Keratinocyte (primary cell): Measurements from ENCODE around the gene TRIM9. TPM values are rescaled to one million over a fixed set of nuclear protein-coding genes. Genes with fewer than 3 reads are reported as not detected.

Experiments
- DNase-seq: peaks from one replicate; pipeline ENCODE4 v3.0.0-alpha.2; 2011; ENCODE audit warnings: low read depth, missing footprints, low spot score
- FAIRE-seq: peaks from 2 replicates; lab custom pipeline; 2011; peaks lifted over from hg19 to GRCh38; lab: Jason Lieb, UNC
- H2AFZ ChIP-seq: 2 replicates; pipeline ENCODE4 v1.6.0; 2012; ENCODE audit warnings: low read length, control low read depth, inconsistent platforms; ENCODE audit not compliant: control insufficient read depth
- H3K27ac ChIP-seq: 2 replicates; pipeline ENCODE4 v1.5.1; 2011; ENCODE audit warnings: low read length; ENCODE audit not compliant: control insufficient read depth, insufficient read depth
- H3K27me3 ChIP-seq: 3 replicates; pipeline ENCODE4 v1.6.0; 2011; ENCODE audit warnings: low read length; ENCODE audit not compliant: control insufficient read depth, insufficient read depth; ENCODE audit errors: extremely low read depth
- H3K36me3 ChIP-seq, 2 experiments: 2 replicates in 1 of 2; 3 replicates in 1 of 2; pipeline ENCODE4 v1.5.1; 2011; ENCODE audit warnings: low read length in 2 of 2, mild to moderate bottlenecking in 1 of 2; ENCODE audit not compliant: control insufficient read depth in 2 of 2, insufficient read depth in 2 of 2; ENCODE audit errors: extremely low read depth in 1 of 2
- H3K4me1 ChIP-seq: 3 replicates; pipeline ENCODE4 v1.5.1; 2011; ENCODE audit warnings: low read length; ENCODE audit not compliant: control insufficient read depth, insufficient read depth; ENCODE audit errors: extremely low read depth
- H3K4me2 ChIP-seq: 3 replicates; pipeline ENCODE4 v1.6.0; 2011; ENCODE audit warnings: low read depth, low read length; ENCODE audit not compliant: control insufficient read depth, insufficient read depth; ENCODE audit errors: extremely low read depth
- H3K4me3 ChIP-seq, 3 experiments: fragments of 200-600 bp in 1 of 3; sonication (generic) in 1 of 3; 2 replicates in 2 of 3; 3 replicates in 1 of 3; pipeline ENCODE4 v1.5.1; 2011 to 2016; ENCODE audit warnings: low read length in 3 of 3, mild to moderate bottlenecking in 3 of 3, control low read depth in 2 of 3, inconsistent platforms in 1 of 3, low read depth in 1 of 3, mixed read lengths in 1 of 3, mixed run types in 1 of 3, moderate library complexity in 1 of 3; ENCODE audit not compliant: control insufficient read depth in 2 of 3, insufficient read depth in 2 of 3; ENCODE audit errors: extremely low read depth in 1 of 3
- H3K79me2 ChIP-seq: 2 replicates; pipeline ENCODE4 v1.6.0; 2012; ENCODE audit warnings: low read length; ENCODE audit not compliant: control insufficient read depth, insufficient read depth
- H3K9ac ChIP-seq: 3 replicates; pipeline ENCODE4 v1.6.0; 2011; ENCODE audit warnings: low read length; ENCODE audit not compliant: control insufficient read depth, insufficient read depth; ENCODE audit errors: extremely low read depth
- H3K9me1 ChIP-seq: 3 replicates; pipeline ENCODE4 v1.6.0; 2011; ENCODE audit warnings: low read length; ENCODE audit not compliant: control insufficient read depth, insufficient read depth; ENCODE audit errors: extremely low read depth
- H3K9me3 ChIP-seq: 2 replicates; pipeline ENCODE4 v1.5.1; 2012; ENCODE audit warnings: low read depth, low read length; ENCODE audit not compliant: control insufficient read depth
- H4K20me1 ChIP-seq: 3 replicates; pipeline ENCODE4 v1.6.0; 2011; ENCODE audit warnings: low read length; ENCODE audit not compliant: control insufficient read depth, insufficient read depth; ENCODE audit errors: extremely low read depth
- EZH2 ChIP-seq: IDR thresholded peaks from one replicate; pipeline ENCODE4 v1.6.1; 2012; ENCODE audit warnings: inconsistent platforms, mild to moderate bottlenecking, low read length, moderate library complexity
- dilution Hi-C: fragments of 300-500 bp; cut with MboI; formaldehyde crosslinking; loops from one replicate; pipeline ENCODE4 v1.7.0; 2020; ENCODE audit warnings: low sequenced_read_pairs; ENCODE audit not compliant: extremely low pct_ligation_motif_present
- polyA plus RNA-seq, 5 experiments: library from polyadenylated mRNA; depleted of rRNA in 3 of 5; stranded (reverse) in 3 of 5; stranded (forward) in 1 of 5; unstranded in 1 of 5; fragments of >200 nt; gene quantifications; 1 replicate in 1 of 5; 2 replicates in 3 of 5; 3 replicates in 1 of 5; pipeline versions ENCODE4 v1.2.1 to v1.2.3, GENCODE V29; 2011 to 2012; ENCODE audit warnings: missing spikeins in 2 of 5, low read depth in 1 of 5, low replicate concordance in 1 of 5
- TF ChIP-seq, protein P1 (sequence below), 3 experiments: IDR thresholded peaks in 1 of 3; conservative IDR thresholded peaks in 1 of 3; optimal IDR thresholded peaks in 1 of 3; 2 replicates in 2 of 3; 3 replicates in 1 of 3; pipeline versions ENCODE3 to v1.5.1; 2011; ENCODE audit warnings: low read length in 3 of 3, mild to moderate bottlenecking in 3 of 3, moderate library complexity in 2 of 3, control low read depth in 1 of 3, inconsistent platforms in 1 of 3; ENCODE audit not compliant: insufficient read depth in 2 of 3; ENCODE audit errors: extremely low read depth in 1 of 3

Gene TRIM9
- polyA plus RNA-seq, 1 donor (not counting 4 experiments of a cell fraction or from before 2014, with no cell fraction given), result 0.04 TPM

DNA sequence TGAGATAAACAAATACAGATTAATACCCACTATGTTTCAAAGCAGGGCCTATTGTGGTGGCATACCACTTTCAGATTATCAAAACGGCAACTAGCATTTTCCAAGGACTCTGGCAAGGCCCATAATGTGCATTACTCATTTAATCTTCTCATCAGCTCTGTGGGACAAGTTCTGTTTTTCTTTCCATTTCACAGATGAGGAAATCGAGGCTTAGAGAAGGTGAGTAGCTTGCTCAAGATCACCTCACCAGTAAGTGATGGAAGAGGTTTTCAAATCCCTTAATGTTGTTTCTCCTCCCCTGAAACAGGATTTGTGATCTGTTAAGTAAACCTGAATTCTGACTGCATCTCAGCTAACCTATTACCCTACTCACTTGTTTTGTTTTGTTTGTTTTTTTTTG lies 146.7 kb downstream of the TRIM9 start:
- H3K79me2 ChIP-seq, result peaks cover 10% of the 10 kb centered on the region
- H3K27me3 ChIP-seq, result no peaks in the 10 kb centered on the region
- no peak overlapping the region for H3K4me2 ChIP-seq
- dilution Hi-C loops, result no loop called here
- H3K27ac ChIP-seq, result no peak overlapping the region
- H4K20me1 ChIP-seq, result no peaks in the 10 kb centered on the region
- DNase-seq (no peak), FAIRE-seq (no peak)
- no peak overlapping the region for H3K9ac ChIP-seq
- H3K4me3 ChIP-seq, result no peak overlapping the region
- TF ChIP-seq, protein P1, sequence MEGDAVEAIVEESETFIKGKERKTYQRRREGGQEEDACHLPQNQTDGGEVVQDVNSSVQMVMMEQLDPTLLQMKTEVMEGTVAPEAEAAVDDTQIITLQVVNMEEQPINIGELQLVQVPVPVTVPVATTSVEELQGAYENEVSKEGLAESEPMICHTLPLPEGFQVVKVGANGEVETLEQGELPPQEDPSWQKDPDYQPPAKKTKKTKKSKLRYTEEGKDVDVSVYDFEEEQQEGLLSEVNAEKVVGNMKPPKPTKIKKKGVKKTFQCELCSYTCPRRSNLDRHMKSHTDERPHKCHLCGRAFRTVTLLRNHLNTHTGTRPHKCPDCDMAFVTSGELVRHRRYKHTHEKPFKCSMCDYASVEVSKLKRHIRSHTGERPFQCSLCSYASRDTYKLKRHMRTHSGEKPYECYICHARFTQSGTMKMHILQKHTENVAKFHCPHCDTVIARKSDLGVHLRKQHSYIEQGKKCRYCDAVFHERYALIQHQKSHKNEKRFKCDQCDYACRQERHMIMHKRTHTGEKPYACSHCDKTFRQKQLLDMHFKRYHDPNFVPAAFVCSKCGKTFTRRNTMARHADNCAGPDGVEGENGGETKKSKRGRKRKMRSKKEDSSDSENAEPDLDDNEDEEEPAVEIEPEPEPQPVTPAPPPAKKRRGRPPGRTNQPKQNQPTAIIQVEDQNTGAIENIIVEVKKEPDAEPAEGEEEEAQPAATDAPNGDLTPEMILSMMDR (optimal IDR thresholded peaks at IDR 0.05 in 1 of 3, IDR thresholded peaks at IDR 0.05 in 1 of 3, conservative IDR thresholded peaks at IDR 0.05 in 1 of 3; ENCODE audit: extremely low read depth in 1 of 3, insufficient read depth in 2 of 3, low read length in 3 of 3), result no peak
- H2AFZ ChIP-seq, result no peak overlapping the region
- H3K9me1 ChIP-seq, result no peaks in the 10 kb centered on the region
- H3K4me1 ChIP-seq, result peaks cover 6% of the 10 kb centered on the region
- H3K9me3 ChIP-seq, result no peaks in the 10 kb centered on the region
- H3K36me3 ChIP-seq, result no peaks in the 10 kb centered on the region

DNA sequence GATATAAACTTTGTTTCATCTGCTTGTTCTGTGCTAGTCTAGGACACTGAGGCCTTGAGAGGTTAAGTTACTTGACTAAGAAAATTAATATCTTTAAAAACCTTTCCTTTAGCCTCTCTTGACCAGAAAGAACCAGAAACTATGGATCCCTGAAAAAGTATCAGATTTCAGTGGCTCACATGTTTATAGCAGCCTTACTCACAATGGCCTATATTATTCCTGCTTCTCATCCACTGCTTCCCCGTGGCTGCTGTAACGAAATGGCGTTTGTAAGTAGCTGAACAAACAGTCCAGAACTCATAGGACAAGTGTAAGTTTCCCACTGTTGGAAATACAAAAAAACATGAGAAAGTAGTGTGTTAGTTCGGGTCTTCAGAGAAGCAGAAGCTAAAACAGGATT lies 147.5 kb downstream of the TRIM9 start:
- Histone ChIP-seq H3K79me2 (peaks cover 18% of the 10 kb centered on the region), H3K4me1 (peaks cover 6% of the 10 kb centered on the region), H3K9me1 (no peaks in the 10 kb centered on the region), H2AFZ (peak overlapping the region; percentile 28), H3K9me3 (no peaks in the 10 kb centered on the region), H4K20me1 (no peaks in the 10 kb centered on the region), H3K9ac (no peak overlapping the region), H3K27me3 (no peaks in the 10 kb centered on the region), H3K27ac (no peak overlapping the region), H3K4me3 (no peak overlapping the region), H3K4me2 (no peak overlapping the region), H3K36me3 (peaks cover 2 to 3% of the 10 kb centered on the region in 2 experiments)
- FAIRE-seq (no peak), DNase-seq (no peak)
- dilution Hi-C loops, result no loop called here
- TF ChIP-seq EZH2, result no peak
- TF ChIP-seq, protein P1 (optimal IDR thresholded peaks at IDR 0.05 in 1 of 3, IDR thresholded peaks at IDR 0.05 in 1 of 3, conservative IDR thresholded peaks at IDR 0.05 in 1 of 3; ENCODE audit: extremely low read depth in 1 of 3, insufficient read depth in 2 of 3, low read length in 3 of 3), result no peak
